Cerebellar cortex (tissue), 1 donor: ENCODE data around the gene RNF181.
"Not testable (repeated sequence)": the region's sequence is repeated elsewhere in the genome, so short reads cannot be mapped to it uniquely, and the experiment has no call there.

Experiments used
- DNase-seq: peaks from one replicate; pipeline ENCODE4 v3.0.0-alpha.2; 2015; ENCODE audit warnings: low spot score

The RNF181 gene

DNA sequence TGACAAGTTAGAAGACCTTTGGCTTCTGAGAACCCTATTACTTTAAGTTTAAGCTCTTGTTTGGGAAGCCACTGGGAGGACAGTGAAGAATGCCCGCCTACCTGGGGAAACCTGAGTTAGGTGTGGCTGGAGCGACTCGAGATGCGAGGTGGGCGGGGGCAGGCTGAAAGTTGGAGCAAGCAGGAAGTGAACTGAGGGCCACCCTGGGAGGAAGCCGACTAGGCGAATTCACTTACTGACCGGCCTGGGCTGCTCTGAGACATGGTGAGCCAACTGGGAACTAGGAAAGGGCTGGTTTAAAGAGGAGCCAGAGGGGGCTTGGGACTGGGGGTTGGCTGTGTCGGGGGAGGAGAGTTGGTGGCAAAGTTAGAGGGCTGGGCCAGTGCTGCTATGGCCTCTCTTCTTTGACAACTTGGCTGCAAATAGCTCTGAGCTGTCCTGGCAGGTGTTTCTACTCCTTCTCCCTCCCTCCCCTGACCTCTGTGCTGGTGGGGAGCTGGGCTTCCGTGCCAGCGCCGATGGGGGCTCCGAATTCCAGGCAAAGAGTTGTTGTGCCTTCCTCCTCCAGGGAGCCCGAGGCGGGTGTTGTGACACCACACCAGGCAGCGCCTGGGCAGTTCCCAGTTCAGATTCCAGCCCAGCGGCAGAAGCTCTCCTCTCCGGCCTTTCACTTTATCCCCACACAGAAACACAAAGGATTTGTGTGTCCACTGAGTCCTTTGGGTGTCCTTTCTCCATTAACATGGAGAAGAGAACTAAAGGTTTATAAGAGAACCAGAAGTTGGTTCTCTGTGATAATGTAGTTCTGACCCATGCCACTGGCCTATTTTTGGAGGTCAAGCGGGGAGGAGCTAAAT is 17.9 kb upstream of the RNF181 start, which contains the start of gene VAMP8:
VAMP8 (plus strand) TSS at position 201 of the 857 bp plus-strand sequence; CDS start at position 262, 61 bp downstream.
- DNase-seq: peak; percentile 34

DNA sequence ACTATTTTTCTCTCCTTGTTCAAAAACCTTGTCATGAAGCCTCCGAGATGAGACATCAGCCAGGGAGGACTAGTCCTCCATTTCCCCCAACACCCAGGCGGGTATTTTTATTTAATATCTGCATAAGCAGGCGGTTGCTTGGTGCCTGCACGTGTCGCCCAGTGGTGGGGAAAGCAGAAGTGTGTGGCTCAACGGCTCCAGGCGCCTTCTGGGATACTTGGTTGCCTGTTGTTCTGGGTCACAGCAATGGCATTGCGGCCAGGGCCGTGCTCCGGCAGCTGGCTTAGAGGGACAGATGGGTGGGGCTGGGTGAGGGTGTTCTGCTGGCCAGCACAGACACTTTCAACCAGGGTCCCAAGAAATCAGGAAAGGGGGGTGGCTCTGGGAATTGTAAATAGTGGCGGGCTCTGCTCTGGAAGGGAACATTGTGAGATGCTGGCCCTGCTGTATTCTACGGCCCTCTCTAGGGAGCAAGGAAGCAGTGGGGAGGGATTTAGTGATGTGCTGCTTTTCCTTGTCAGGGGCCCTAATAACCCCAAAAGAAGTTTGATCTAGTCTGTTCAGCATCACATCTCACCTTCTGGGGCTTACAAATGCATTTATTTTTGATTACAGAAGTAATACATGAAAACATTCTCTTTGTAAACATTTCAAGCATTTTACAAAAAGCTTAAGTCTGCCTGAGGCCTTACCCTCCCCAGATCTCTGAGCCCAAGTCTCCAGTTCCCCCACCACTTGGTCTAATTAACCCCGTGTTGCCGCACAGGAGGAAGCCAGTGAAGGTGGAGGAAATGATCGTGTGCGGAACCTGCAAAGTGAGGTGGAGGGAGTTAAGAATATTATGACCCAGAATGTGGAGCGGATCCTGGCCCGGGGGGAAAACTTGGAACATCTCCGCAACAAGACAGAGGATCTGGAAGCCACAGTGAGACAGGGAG is 17.0 kb upstream of the RNF181 start:
- DNase-seq: no peak

DNA sequence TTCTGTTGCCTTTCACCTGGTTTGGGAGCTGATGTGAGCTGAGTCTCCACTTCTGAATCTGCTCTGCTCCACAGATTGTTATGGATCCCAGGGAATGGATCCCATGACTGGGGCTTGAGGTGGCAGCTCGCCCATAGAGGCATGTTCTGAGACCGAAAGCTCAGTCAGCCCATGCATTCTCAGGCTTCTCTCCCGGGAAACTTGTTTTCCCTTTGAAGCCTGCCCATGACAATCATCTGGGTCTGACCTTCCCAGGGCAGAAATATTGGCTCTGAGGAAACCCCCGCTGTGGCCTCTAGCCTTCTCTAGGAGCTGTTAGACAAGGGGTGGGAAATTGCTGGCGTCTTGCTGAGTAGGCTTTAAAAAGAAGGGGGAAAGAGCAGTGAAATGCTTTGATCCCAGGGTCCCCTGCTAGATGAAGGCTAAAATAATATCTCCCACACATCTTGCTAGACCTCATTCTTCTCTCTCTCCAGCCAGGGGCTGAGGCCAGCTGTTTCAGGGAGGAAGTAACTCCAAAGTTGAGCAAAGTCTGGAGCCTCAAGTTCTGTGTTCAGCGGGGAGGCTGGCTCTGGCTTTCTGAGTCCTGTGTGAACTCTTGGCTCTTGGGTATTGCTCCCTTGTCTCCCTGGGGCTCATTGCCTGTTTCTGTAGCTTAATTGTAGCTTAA is 16.1 kb upstream of the RNF181 start:
- no peak for DNase-seq

DNA sequence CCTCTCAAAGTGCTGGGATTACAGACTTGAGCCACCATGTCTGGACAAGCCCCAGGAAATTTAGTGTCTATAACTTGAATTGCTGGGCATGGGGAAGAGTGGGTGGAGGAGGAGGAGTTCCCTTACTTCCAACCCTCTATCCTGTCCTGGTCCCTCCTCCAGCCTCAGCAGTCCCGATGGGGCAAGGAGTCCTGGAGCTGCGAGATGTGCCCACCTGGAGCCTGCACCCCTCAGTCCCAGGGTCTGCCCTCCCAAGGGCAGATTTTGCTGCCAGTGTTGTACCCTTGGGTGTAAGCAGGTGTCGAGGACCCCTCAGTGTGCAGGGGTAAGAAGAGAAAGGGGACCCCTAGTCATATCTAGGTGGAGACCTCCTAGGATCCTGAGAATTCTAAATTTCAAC is 15.3 kb upstream of the RNF181 start:
- DNase-seq: no peak

DNA sequence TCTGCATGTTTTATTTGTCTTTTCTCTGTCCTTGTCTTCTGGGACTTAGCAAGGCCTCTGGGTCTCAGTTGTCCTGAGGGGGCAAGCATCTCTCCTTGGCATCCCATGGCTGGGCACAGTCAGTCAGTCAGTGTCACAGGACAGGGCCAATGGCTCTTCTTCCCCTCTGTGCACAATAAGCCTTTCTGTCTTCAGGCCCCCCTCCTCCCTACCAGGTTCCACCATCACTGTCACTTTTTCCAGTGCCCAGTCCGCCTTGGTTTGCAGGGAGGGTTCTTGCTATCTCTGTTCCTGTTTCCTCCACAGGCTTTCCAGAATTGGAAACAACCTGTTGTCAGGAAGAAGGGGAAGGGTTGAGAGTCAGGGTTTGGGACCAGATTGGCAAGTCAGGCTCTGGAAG is 13.1 kb upstream of the RNF181 start:
- no peak for DNase-seq

DNA sequence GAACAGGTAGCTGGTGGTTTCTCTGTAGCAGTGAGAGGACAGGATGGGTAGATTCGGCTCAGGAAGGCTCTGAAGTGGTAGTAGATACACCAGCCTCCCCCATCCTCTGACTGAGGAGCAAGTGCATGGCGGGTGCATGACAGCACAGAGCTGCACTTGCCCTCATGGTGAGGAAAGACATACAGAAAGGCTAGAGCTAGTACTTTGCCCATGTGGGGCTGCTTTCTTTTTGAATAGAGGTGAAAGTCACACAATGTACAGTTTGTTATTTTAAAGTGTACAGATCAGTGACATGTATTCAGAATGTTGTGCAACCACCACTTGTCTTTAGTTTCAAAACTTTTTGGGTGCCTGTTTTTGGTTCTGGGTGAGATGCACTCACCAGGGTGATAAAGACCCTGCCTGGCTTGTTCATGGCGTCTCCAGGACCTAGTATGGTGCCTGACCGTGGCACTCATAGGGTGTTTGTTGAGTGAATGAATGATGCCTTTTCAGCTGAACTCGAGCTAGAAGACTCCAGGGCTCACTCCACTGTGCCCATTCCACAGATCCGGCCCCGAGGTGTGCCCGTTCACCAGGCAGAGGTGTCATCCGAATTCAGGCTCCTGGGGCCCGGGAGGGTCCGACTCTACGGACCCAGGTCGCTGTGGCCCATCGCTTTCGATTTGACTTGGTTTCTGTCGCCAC is 11.7 kb upstream of the RNF181 start:
- DNase-seq: no peak

DNA sequence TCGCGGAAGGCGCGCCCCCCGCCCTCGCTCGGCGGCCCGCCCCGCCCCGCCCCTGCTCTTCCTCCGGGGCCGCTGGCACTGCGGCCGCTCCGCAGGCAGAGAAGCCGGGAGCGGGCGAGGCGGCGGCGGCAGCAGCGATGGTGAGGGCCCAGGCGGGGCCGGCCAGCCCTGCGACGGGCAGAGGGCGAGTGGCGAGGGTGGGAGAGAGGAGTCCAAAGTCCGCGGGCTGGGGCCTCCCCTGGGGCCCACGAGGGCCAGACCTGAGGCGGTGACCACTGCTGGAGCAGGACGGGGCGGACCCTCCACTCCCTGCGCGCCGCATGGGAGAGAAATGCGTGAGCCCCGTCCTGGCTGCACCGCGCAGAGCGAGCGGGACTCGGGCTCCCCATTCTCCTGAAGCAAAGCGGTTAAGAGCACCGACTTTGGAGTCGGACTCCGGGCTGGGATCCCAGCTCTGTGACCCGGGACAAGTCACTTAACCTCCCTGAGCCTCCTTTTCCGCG is 11.1 kb upstream of the RNF181 start, which contains the start of gene VAMP5:
VAMP5 (plus strand) TSS at position 78 of the 503 bp plus-strand sequence; CDS start at position 138, 60 bp downstream.
- DNase-seq: no peak

DNA sequence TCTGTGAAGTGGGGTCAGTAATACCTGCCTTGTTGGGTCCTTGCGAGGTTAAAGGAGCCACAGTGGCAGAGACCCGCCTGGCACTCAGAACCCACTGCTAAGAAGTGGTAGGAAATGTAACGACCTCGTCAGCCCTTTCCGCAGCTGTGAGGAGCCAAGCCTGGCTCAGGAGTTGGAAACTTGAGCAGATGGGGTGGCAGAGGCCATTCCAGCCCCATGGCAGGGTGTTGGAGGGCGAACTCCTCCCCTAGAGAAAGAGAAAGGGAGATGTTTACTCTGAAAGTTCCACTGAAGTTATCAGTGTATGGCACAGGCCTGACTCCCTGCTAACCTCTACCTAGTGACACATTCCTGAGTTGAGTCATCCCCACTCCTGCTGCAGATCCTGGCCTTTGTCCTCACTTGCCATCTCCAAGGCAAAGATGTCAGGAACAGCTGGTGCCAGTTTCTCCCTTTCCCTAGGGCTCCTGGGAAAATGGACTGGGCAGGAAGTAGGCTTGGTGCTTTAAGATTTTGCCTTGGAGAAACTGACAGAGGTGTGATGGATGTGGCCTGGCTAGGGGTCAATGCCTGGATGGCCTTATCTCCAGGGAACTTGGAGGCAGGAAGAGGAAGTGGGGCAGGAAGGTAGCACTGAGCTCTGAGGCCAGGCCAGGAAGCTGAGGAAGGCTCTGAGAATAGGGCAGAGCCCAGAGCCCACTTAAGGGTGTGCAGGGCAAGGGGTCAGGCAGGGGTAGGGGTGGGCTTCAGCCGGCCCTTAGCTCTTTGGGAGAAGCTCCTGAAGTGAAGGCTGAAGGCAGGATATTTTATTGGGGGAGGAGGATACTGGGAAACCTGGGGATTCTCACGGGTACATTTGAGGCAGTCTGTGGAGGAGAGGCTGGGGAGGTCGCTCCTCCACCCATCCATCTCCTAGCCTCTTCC is 10.4 kb upstream of the RNF181 start:
- DNase-seq: no peak

DNA sequence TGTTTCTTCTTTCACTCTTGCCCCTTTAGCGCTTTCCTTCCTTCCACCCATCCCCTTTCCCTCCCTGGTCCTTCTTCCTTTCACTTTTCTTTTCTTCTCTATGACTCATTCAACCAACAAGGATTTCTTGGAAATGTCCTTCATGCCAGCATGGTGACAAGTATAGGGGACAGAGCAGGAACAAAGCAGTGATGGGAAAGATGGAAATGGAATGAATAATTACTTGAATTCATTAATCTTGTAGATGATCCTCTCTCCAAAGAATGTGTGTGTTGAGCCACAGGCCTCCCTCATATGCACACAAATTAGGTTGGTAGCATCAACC is 9.8 kb upstream of the RNF181 start:
- DNase-seq: no peak

DNA sequence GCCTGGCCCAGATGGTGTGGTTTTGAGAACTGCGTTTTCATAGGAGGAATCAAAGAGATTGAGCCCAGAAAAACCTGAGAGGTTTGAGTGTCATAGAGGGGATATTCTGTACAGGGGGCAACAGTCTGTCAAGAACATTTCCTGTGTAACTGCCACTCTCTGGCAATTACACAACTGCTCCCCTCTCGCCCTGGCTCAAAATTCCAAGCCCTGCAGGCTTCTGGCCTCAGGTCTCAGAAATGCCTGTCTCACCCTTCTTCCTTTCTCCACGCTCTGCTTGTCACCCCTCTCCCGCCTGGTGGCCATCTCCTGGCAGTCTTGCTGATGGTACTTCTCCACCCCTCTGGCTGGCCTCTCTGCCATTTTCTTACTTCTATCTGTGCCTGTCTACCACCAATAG is 7.3 kb upstream of the RNF181 start:
- DNase-seq: no peak

DNA sequence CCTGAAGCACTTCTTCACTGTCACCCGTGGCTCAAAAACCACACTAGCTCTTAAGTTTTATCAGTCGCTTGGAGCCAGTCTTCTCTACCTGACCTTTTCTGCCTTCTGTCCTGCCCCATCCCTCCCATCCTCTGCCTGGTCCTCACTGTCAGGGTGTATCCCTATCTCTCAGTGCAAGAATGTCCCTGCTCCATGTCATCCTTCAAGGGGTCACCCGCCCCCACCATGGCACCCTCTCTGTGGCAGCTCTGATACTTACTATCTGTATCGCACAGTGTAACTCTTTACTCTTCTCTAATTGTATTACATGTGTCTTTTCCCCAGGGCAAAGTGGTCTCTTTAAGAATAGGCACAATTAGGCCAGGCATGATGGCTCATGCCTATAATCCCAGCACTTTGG is 6.9 kb upstream of the RNF181 start:
- DNase-seq: no peak

DNA sequence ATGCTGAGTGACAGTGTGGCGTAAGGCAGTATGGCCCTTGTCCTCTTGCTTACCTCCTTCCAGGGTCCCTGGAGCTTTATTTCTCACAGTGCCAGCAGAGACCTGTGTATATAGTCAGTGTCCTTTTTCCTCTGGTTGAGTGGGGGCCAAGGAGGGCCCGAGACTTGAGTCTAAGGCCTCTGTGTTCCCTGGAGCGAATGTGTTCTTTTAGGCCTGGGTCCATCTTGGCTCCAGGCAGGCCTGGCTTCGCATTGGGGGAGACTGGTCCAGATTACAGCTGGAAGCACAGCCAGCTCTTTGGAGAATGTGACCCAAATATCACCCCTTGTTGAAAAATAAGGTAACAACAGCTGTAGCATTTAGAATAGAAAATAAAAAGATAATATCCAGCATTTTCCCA is 6.4 kb upstream of the RNF181 start:
- no peak for DNase-seq

DNA sequence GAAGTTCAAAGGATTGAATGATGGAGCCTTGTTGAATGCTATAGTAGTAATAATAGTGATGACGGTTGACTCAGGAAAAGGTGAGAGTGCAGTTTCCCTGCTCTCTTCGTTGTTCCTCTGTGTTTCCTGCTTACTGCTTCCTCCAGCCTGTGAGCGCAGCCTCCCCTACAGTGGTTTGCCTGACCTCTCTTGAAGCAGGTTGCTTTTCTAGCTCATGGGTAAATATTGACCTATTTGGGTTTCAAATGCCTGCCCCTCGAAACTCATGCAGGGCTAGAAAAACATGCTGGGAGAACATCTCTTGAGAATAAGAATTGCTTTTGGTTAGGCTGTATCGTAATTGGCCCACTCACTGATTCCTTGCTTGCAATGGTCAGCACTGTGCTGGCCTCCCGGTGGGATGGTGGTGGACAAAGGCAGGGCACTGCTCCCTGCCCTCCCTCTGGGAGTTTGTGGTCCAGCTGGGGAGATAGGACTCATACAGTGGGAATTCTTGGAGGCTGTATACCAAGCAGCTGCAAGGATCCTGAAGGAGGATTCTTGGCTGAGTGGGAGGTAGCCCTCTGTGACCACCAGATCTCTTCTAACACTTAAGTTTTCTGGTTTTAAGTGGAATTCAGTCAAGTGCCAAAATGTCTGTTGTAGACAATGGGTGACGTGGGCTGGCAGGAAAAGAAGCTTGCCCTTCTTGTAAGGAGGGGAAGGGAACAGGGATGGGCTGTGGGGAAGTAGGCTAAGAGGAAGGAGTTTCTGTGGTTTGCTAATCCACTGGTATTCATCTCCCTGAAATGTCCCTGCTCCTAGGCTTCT is 5.4 kb upstream of the RNF181 start:
- no peak for DNase-seq

DNA sequence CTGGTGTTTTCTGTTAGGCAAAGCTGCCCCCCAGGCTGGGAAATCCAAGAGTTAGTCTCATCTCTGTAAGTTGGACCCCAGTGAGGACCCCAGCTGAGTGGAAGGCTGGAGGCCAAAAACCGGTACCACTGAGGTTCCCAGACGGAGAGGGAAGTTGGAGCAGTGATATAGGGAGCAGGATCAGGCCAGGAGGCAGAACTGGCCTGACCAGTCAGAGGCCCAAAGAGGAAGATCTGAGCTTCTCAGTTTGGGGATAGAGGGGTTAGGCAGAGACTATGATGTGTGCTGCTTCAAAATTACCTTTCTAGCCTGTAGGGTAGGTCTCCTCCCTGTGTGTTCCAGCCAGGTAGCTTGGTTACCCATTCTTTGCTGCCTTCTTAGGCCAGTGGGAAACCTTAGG is 4.6 kb upstream of the RNF181 start:
- DNase-seq: no peak

DNA sequence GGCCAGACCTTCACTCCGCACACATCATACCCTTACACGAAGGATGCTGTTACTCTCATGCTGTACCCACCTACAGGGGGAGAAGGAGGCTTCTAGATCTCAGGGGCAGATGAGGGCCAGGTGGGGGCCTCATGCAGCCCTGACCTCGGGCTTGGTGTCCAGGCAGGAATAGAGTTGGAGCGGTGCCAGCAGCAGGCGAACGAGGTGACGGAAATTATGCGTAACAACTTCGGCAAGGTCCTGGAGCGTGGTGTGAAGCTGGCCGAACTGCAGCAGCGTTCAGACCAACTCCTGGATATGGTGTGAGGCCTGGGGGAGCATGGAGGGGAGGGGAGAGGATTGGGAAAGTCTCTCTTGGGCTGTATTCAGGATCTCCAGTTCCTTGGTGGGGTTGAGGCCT is 4.0 kb upstream of the RNF181 start:
- DNase-seq: no peak

DNA sequence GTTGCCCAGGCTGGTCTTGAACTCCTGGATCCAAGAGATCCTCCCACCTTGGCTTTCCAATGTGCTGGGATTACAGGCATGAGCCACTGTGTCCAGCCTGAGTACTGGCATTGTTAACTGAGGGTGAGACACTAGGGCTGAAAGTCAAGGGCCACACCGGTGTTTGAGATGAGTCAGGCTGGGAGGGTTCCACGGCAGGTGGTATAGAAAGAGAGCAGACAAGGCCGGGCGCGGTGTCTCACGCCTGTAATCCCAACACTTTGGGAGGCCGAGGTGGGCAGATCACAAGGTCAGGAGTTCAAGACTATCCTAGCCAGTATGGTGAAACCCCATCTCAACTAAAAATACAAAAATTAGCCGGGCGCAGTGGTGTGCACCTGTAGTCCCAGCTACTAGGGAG is 3.2 kb upstream of the RNF181 start:
- DNase-seq: not testable (repeated sequence)

DNA sequence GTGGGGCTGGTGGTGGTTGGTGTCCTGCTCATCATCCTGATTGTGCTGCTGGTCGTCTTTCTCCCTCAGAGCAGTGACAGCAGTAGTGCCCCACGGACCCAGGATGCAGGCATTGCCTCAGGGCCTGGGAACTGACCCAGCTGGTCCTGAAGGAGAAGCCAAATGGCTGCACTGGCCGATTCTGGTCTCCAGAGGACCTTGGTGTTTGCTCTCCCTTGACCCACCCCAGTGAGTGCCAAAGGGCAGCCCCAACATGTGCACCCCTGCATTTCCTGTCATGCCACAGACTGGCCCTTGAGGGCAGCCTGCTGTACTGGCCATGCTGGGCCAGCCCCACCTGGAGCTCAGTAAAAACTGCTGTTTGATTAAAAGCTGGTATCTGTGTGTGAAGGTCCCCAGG is 2.5 kb upstream of the RNF181 start:
- DNase-seq: no peak

DNA sequence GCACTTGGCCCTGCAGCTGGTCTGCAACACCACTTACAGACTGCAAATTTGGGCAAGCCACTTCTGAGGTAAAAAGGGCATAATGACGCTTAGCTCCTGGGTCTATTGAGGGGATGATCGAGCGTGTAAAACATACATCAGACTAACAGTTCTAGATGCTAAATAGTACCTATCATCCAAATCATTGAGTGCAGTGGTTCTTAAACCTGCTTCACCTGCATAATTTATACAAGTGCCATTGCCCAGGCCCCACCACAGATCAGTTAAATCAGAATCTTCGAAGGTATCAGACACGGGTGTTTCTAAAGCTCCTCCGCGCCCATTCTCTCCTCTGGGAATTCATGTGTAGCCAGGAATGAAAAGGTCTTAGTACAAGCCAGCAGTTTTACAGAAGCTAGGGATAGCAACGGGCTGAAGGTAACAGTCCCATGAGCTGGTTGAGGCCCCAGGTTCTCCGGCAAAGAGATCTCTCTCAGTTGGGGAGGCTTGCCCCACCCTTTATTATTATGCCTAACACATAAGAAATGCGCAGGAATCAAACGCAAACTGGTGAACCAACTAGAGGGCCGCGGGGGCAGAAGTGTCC is 737 bp upstream of the RNF181 start:
- DNase-seq: no peak

DNA sequence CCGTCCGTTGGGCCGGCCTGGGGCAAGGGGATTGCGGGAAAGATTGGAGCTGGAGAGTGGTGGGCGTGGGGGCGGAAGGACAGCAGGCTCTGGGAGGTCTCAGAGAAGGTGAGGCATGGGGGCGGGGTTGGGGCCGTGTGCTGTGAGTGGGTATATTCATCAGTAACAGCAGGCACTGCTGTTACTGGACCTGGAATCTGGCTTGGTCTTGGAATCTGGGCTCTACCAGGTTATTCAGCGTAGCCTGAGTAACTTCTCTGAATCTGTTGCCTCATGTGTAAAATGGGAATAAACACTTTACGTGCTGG is 435 bp downstream of the RNF181 start:
- no peak for DNase-seq
